Heart left ventricle (tissue), 16 donors: ENCODE measurements around the gene CLRN1. TPM values are rescaled to one million over a fixed set of nuclear protein-coding genes. Genes with fewer than 3 reads are reported as not detected.
A peak's percentile ranks its signal among the peaks of the same experiment; 100 is the strongest.

Source experiments
- ATAC-seq, 4 donors: fragments of 200-7000 bp; cut with Tn5 transposase; one replicate each; pipeline ENCODE4 v1.9.1; 2020 to 2022; ENCODE audit warnings: moderate library complexity in 4 of 4, mild to moderate bottlenecking in 3 of 4, moderate number of reproducible peaks in 1 of 4
- DNase-seq, 5 donors: peaks; one replicate each; pipeline ENCODE4 v3.0.0-alpha.2; 2020
- H3K27ac ChIP-seq, 12 donors: fragments of 200-600 bp; sonication (generic) in 4 of 12; one replicate each; pipeline versions ENCODE4 v1.5.0 to v1.8.0; 2016 to 2022; ENCODE audit warnings: mild to moderate bottlenecking in 2 of 12
- H3K27me3 ChIP-seq, 9 donors: fragments of 200-600 bp; sonication (generic) in 2 of 9; one replicate each; pipeline versions ENCODE4 v1.5.1 to v1.8.0; 2016 to 2022; ENCODE audit warnings: mild to moderate bottlenecking in 3 of 9
- H3K36me3 ChIP-seq, 9 donors: fragments of 200-600 bp; sonication (generic) in 2 of 9; one replicate each; pipeline versions ENCODE4 v1.5.0 to v1.8.0; 2018 to 2022; ENCODE audit warnings: mild to moderate bottlenecking in 2 of 9
- H3K4me1 ChIP-seq, 12 donors: fragments of 200-600 bp; sonication (generic) in 4 of 12; one replicate each; pipeline versions ENCODE4 v1.5.0 to v1.8.0; 2016 to 2022; ENCODE audit warnings: mild to moderate bottlenecking in 3 of 12
- H3K4me3 ChIP-seq, 12 donors: fragments of 200-600 bp; sonication (generic) in 4 of 12; one replicate each; pipeline versions ENCODE4 v1.5.0 to v1.8.0; 2017 to 2022; ENCODE audit warnings: mild to moderate bottlenecking in 9 of 12, moderate library complexity in 4 of 12
- H3K9me3 ChIP-seq, 12 donors: fragments of 200-600 bp; sonication (generic) in 4 of 12; one replicate each; pipeline versions ENCODE4 v1.5.0 to v1.8.0; 2016 to 2022; ENCODE audit warnings: mild to moderate bottlenecking in 1 of 12
- POLR2A ChIP-seq, 2 donors: fragments of 450-650 bp; IDR thresholded peaks; one replicate each; pipeline ENCODE4 v1.6.1; 2017; ENCODE audit warnings: antibody characterized with exemption in 2 of 2, mild to moderate bottlenecking in 2 of 2, moderate library complexity in 2 of 2
- WGBS, 4 donors: extraction: QIAGEN DNeasy Blood & Tissue Kit in 2 of 4; methylation state at CpG; one replicate each; pipeline versions ENCODE4 v1.1.5 to v1.1.7; 2013 to 2018; 5-methylcytosine and 5-hydroxymethylcytosine counted together
- intact Hi-C, 10 donors: fragments of 100-400 bp; cut with DNase I; formaldehyde crosslinking; loops; one replicate each; pipeline versions ENCODE4 v1.11.1 to v1.14.2; 2022
- polyA plus RNA-seq, 2 donors: library from polyadenylated mRNA; stranded (reverse); fragments of 200-250 nt; gene quantifications; one replicate each; pipeline ENCODE4 v1.2.3, GENCODE V29; 2013
- total RNA-seq, 9 donors: library from RNA; depleted of rRNA in 2 of 9; stranded (reverse); fragments of >200 nt in 2 of 9; fragmentation: NEBNext Ultra II Directional in 3 of 9; extraction: Animal tissue kit (Norgen Biotek cat#: 25700) in 3 of 9; gene quantifications; one replicate each; pipeline versions ENCODE4 v1.1.0 to v1.2.4, GENCODE V29; 2016 to 2023
- TF ChIP-seq, protein P1 (sequence below), 12 donors: fragments of 200-600 bp; sonication (generic) in 4 of 12; IDR thresholded peaks; one replicate each; pipeline versions ENCODE4 v1.5.0 to v1.8.0; 2018 to 2022; ENCODE audit warnings: antibody characterized with exemption in 12 of 12, mild to moderate bottlenecking in 5 of 12
- donor health status: ischemic (EF 13 %, LVEDD 7.1; RV severe dilation, severe dysfunction).
- donor health status: healthy with polysubstance abuse.
- donor health status: DM: no; HTN: yes; CAD: no.
- donor health status: DM: no; HTN: no; CAD: no.
- donor health status: ischemic (EF 25% LVEDD 6.9; RV normal size, moderate dysfunction).
- donor health status: ischemic (EF 25% LVEDD 5.7; RV mildly dilated, moderate dysfunction).
- donor health status: healthy.
- donor health status: DM: yes; HTN: yes; CAD: no.
- donor health status: ischemic (EF 35%, LVEDD 5.7; RV mildly dilated, moderate dysfunction).
- donor health status: nonischemic (EF 11% LVEDD 7.7; RV severe dilation, severe dysfunction).
- donor health status: DM: yes; HTN: yes; CAD: no.
- donor health status: PGD.
- donor health status: ischemic (EF 29% LVEDD 5.4; RV normal size, mild dysfunction).
- donor health status: nonischemic (EF 23%, LVEDD 6.1; RV moderate dilation, normal function).

Gene CLRN1
- total and polyA plus RNA-seq, 11 donors, result not detected

DNA sequence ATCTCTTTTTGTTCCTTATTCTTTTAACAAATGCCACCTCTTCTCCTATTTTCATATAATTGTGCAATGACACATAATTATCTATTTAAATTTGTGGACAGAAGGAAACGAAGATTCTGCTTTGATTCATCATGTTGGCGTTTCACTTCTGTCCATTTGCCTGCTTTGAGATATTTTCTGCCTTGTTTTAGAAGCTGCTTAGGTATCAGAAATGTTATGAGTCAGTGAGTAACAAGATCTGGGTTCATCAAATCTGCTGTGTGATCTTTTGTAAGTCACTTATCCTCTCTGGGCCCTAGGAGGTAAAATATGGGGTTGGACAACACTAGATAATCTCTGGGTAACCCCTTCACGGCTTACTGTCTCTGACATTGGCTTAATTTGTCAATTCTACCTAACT is 60.0 kb downstream of the CLRN1 start:
- Histone ChIP-seq H3K27me3 (peaks cover 0 to 5% (median 0%) of the 10 kb centered on the region in 9 donors), H3K9me3 (no peaks in the 10 kb centered on the region), H3K4me1 (peaks cover 0 to 9% (median 3%) of the 10 kb centered on the region in 12 donors), H3K27ac (peak overlapping the region in 6 of 12 donors; percentile 5 to 71 (median 42)), H3K4me3 (no peak overlapping the region), H3K36me3 (no peaks in the 10 kb centered on the region)
- DNase-seq (no peak), ATAC-seq (no peak)
- 72 to 79% (median 77%) methylated on average over 3 of the region's 3 CpGs for WGBS, 4 donors
- intact Hi-C loops, result no loop called here
- TF ChIP-seq POLR2A (IDR thresholded peaks at IDR 0.05), result no peak
- TF ChIP-seq, protein P1, sequence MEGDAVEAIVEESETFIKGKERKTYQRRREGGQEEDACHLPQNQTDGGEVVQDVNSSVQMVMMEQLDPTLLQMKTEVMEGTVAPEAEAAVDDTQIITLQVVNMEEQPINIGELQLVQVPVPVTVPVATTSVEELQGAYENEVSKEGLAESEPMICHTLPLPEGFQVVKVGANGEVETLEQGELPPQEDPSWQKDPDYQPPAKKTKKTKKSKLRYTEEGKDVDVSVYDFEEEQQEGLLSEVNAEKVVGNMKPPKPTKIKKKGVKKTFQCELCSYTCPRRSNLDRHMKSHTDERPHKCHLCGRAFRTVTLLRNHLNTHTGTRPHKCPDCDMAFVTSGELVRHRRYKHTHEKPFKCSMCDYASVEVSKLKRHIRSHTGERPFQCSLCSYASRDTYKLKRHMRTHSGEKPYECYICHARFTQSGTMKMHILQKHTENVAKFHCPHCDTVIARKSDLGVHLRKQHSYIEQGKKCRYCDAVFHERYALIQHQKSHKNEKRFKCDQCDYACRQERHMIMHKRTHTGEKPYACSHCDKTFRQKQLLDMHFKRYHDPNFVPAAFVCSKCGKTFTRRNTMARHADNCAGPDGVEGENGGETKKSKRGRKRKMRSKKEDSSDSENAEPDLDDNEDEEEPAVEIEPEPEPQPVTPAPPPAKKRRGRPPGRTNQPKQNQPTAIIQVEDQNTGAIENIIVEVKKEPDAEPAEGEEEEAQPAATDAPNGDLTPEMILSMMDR (IDR thresholded peaks at IDR 0.05), result no peak

DNA sequence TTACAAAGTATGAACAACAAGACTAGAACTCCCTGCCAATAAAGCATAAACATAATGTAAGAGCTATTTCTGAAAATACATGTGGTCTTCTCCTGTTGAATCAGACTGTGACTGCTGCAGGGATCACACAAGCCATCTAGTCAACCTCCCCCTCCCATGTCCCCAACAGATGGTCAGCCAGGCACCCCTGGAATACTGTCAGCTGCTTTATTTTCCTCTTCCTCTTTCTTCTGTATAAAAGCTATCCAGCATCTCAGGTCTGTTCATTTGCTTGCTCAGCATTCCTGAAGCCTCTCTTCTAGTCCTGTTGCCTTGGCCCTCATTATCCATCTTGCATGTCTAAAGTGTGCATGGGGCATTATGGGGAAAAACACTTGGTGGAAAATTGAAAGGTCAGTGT is 60.8 kb downstream of the CLRN1 start:
- intact Hi-C loops, result no loop called here
- no peak for TF ChIP-seq POLR2A (IDR thresholded peaks at IDR 0.05)
- TF ChIP-seq, protein P1 (IDR thresholded peaks at IDR 0.05), result no peak

DNA sequence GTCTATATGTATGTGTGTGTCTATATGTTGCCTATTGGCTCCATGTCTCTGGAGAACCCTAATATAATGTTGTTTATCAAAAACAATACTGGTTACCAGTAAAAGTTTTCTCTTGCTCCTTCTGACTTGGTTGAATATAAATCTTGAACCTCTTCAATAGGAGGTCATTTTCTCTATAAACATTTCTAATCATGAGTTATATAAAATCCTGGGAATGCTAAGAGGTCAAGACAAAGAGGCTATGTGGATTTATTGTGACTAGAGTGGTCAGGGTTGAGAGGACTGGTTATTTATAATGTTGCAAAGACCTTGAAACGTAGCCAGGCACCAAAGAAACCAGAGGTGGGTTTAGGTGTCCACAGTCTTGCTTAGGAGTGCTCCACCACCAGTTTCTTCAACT is 66.1 kb downstream of the CLRN1 start:
- Histone ChIP-seq H3K36me3 (no peaks in the 10 kb centered on the region), H3K27me3 (peaks cover 0 to 5% (median 0%) of the 10 kb centered on the region in 9 donors), H3K4me1 (peaks cover 0 to 2% (median 0%) of the 10 kb centered on the region in 12 donors), H3K9me3 (no peaks in the 10 kb centered on the region), H3K4me3 (no peak overlapping the region), H3K27ac (no peak overlapping the region)
- intact Hi-C loops, result no loop called here
- DNase-seq (no peak), ATAC-seq (no peak)
- TF ChIP-seq, protein P1 (IDR thresholded peaks at IDR 0.05), result no peak
- TF ChIP-seq POLR2A (IDR thresholded peaks at IDR 0.05), result no peak
- 52 to 68% (median 63%) methylated on average over 1 of the region's 1 CpG for WGBS, 4 donors

More for the DNA sequence above, 60.8 kb downstream of the CLRN1 start:
- no peaks in the 10 kb centered on the region for H3K9me3 ChIP-seq
- no peak overlapping the region for H3K4me3 ChIP-seq
- DNase-seq (no peak), ATAC-seq (no peak)
- H3K27ac ChIP-seq, result peak overlapping the region in 3 of 12 donors; percentile 9 to 29 (median 22)
- peaks cover 0 to 5% (median 0%) of the 10 kb centered on the region in 9 donors for H3K27me3 ChIP-seq
- peaks cover 0 to 9% (median 3%) of the 10 kb centered on the region in 12 donors for H3K4me1 ChIP-seq
- no peaks in the 10 kb centered on the region for H3K36me3 ChIP-seq

DNA sequence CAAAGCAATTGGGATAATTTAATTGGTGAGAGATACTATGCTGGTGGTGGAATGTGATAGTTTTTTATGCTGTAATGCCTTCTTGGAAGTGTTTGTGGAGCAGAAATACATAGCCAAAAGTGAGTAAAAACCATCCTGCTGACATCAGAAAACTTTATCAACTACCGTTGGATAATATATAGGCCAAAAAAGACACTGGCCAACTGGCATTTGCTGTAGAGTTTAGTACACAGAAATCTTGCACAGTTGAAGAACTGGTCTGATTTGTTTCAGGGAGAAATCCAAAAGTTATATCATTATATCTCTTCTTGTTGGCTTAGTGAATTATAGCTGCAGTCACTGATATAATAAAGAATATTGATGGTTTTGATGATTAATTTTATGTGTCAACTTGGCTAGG is 66.8 kb downstream of the CLRN1 start:
- no peak overlapping the region for H3K4me3 ChIP-seq
- no peaks in the 10 kb centered on the region for H3K36me3 ChIP-seq
- DNase-seq, result no peak
- TF ChIP-seq, protein P1 (IDR thresholded peaks at IDR 0.05), result no peak
- TF ChIP-seq POLR2A (IDR thresholded peaks at IDR 0.05), result no peak
- H3K27me3 ChIP-seq, result peaks cover 0 to 5% (median 0%) of the 10 kb centered on the region in 9 donors
- WGBS, 4 donors, result 67 to 85% (median 78%) methylated on average over 1 of the region's 1 CpG
- H3K4me1 ChIP-seq, result no peaks in the 10 kb centered on the region
- ATAC-seq, result no peak
- intact Hi-C loops, result no loop called here
- H3K9me3 ChIP-seq, result no peaks in the 10 kb centered on the region
- H3K27ac ChIP-seq, result no peak overlapping the region
